Nephron (organoid): ENCODE data around the gene FCHSD2.

ENCODE experiments used
- H3K27ac Mint-ChIP-seq, 3 experiments: 2 replicates each; pipeline ENCODE4 v1.8.0; 2020; ENCODE audit warnings: mixed read lengths in 3 of 3, mild to moderate bottlenecking in 2 of 3, moderate library complexity in 1 of 3
- H3K27me3 Mint-ChIP-seq: 2 replicates; pipeline ENCODE4 v1.8.0; 2021; ENCODE audit warnings: low read depth, mild to moderate bottlenecking, moderate library complexity, mixed read lengths
- H3K36me3 Mint-ChIP-seq: 2 replicates; pipeline ENCODE4 v1.8.0; 2020; ENCODE audit warnings: low read depth, mixed read lengths
- H3K4me1 Mint-ChIP-seq: 2 replicates; pipeline ENCODE4 v1.8.0; 2020; ENCODE audit warnings: mixed read lengths
- H3K4me3 Mint-ChIP-seq, 3 experiments: 2 replicates each; pipeline ENCODE4 v1.8.0; 2020; ENCODE audit warnings: mild to moderate bottlenecking in 3 of 3, mixed read lengths in 3 of 3, moderate library complexity in 2 of 3
- H3K9me3 Mint-ChIP-seq: 2 replicates; pipeline ENCODE4 v1.8.0; 2020; ENCODE audit warnings: mixed read lengths
- TF ChIP-seq, protein P1 (sequence below), 3 experiments: fragments of 200-600 bp; sonication (generic); IDR thresholded peaks; one replicate each; pipeline ENCODE4 v1.5.0; 2021; ENCODE audit warnings: antibody characterized with exemption in 3 of 3; ENCODE audit not compliant: unreplicated experiment in 3 of 3

The FCHSD2 gene

DNA sequence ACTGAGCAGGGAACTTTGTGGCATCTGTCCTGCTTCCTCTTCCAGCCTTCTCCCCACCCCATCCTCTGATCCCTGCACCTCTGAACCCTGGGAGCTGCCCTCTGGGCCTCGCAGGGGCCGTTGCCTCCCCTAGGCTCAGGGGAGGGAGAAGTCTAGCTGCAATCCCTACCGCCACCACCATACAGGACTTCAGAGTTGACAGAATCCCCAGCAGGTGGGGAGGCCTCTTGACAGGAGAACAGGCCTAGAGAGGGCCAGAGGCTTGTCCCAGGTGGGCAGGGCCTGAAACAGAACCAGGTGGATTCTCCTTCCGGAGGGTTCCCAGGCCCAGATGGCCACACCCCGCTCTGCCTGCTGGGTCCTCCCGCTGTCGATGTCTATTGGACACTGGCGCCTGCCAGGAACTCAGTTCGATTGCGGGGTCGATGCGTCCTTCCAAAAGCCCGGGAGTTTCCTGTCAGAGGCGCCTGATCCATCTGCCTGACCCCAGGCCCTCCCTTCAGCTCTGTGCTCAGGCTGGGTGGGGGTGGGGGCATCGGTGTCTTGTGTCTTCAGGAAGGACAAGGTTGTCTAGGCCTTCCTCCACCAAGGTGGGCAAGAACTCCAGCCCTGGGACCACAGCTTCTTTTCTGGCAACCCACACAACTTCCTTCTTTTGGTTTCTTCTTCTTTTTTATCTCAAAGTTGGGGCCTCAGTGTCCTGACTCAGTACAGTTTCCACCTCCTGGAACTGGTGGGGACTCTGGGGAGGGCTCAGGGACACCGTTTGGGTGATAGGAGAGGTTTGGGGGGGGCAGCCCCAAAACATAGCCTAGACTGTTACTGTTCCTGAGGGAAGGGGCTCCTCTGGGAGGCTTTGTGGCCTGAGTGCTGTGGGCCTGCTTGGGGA is 354.7 kb downstream of the FCHSD2 start:
- peaks cover 3% of the 10 kb centered on the region for H3K27me3 Mint-ChIP-seq
- no peak overlapping the region for H3K4me3 Mint-ChIP-seq
- H3K36me3 Mint-ChIP-seq, result no peaks in the 10 kb centered on the region
- peak overlapping the region in 1 of 3 experiments; percentile 57 for H3K27ac Mint-ChIP-seq
- TF ChIP-seq, protein P1, sequence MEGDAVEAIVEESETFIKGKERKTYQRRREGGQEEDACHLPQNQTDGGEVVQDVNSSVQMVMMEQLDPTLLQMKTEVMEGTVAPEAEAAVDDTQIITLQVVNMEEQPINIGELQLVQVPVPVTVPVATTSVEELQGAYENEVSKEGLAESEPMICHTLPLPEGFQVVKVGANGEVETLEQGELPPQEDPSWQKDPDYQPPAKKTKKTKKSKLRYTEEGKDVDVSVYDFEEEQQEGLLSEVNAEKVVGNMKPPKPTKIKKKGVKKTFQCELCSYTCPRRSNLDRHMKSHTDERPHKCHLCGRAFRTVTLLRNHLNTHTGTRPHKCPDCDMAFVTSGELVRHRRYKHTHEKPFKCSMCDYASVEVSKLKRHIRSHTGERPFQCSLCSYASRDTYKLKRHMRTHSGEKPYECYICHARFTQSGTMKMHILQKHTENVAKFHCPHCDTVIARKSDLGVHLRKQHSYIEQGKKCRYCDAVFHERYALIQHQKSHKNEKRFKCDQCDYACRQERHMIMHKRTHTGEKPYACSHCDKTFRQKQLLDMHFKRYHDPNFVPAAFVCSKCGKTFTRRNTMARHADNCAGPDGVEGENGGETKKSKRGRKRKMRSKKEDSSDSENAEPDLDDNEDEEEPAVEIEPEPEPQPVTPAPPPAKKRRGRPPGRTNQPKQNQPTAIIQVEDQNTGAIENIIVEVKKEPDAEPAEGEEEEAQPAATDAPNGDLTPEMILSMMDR (IDR thresholded peaks at IDR 0.05; ENCODE audit: unreplicated experiment in 3 of 3), result peak in 1 of 3 experiments; percentile 20
- no peaks in the 10 kb centered on the region for H3K9me3 Mint-ChIP-seq
- H3K4me1 Mint-ChIP-seq, result peaks cover 16% of the 10 kb centered on the region
